CD4-positive, alpha-beta T cell treated with Interleukin-6 for 4 hours (primary cell): ENCODE data around the gene GARNL3.

Source experiments
- DNase-seq: peaks from one replicate; pipeline ENCODE4 v3.0.0-alpha.2; 2020; ENCODE audit warnings: mixed read lengths

The GARNL3 gene

GRCh38 chr9:127264462-127265219 lies at the start of gene GARNL3:
Gene GARNL3, plus strand, starts transcription at chr9:127264774. Its CDS starts 104 bp downstream, at chr9:127264878.
- DNase-seq: no peak

GRCh38 chr9:127215268-127216209 lies 49.0 kb upstream of the GARNL3 start:
- DNase-seq: no peak

- DNase-seq: no peak
These were observed 48.2 kb upstream of the GARNL3 start for GRCh38 chr9:127216210-127216887.

- no peak for DNase-seq
These were observed 47.7 kb upstream of the GARNL3 start for GRCh38 chr9:127216888-127217217.

- DNase-seq: no peak
These were observed 45.8 kb upstream of the GARNL3 start for GRCh38 chr9:127218818-127219217.

GRCh38 chr9:127219520-127219919 lies 45.1 kb upstream of the GARNL3 start:
- DNase-seq: no peak

GRCh38 chr9:127221695-127222094 lies 42.9 kb upstream of the GARNL3 start:
- peak; percentile 26 for DNase-seq

GRCh38 chr9:127222388-127223095 lies 42.0 kb upstream of the GARNL3 start:
- DNase-seq: no peak

GRCh38 chr9:127223266-127223665 lies 41.3 kb upstream of the GARNL3 start:
- no peak for DNase-seq

- no peak for DNase-seq
These were observed 40.8 kb upstream of the GARNL3 start for GRCh38 chr9:127223810-127224177.

- peak; percentile 87 for DNase-seq
These were observed 40.2 kb upstream of the GARNL3 start for GRCh38 chr9:127224178-127224882.

- DNase-seq: peak; percentile 99
These were observed 39.5 kb upstream of the GARNL3 start for GRCh38 chr9:127224883-127225739.

- DNase-seq: no peak
These were observed 38.6 kb upstream of the GARNL3 start for GRCh38 chr9:127225801-127226625.

- no peak for DNase-seq
These were observed 34.7 kb upstream of the GARNL3 start for GRCh38 chr9:127229691-127230417.

GRCh38 chr9:127231666-127232065 lies 32.9 kb upstream of the GARNL3 start:
- no peak for DNase-seq

- DNase-seq: no peak
These were observed 31.6 kb upstream of the GARNL3 start for GRCh38 chr9:127232833-127233549.

GRCh38 chr9:127233550-127233949 lies 31.0 kb upstream of the GARNL3 start:
- no peak for DNase-seq

- no peak for DNase-seq
These were observed 30.6 kb upstream of the GARNL3 start for GRCh38 chr9:127233989-127234388.

GRCh38 chr9:127237801-127238200 lies 26.8 kb upstream of the GARNL3 start:
- DNase-seq: no peak
